22Rv1 (cell line): ENCODE data around the gene GPR35.

Source experiments
- ZFX ChIP-seq: fragments of 450-650 bp; IDR thresholded peaks from 2 replicates; pipeline ENCODE4 v1.6.1; 2017; ENCODE audit warnings: antibody characterized with exemption, borderline replicate concordance
- TF ChIP-seq, protein P1 (sequence below): fragments of 450-650 bp; IDR thresholded peaks from 2 replicates; pipeline ENCODE4 v1.5.1; 2017; ENCODE audit warnings: mild to moderate bottlenecking

DNA sequence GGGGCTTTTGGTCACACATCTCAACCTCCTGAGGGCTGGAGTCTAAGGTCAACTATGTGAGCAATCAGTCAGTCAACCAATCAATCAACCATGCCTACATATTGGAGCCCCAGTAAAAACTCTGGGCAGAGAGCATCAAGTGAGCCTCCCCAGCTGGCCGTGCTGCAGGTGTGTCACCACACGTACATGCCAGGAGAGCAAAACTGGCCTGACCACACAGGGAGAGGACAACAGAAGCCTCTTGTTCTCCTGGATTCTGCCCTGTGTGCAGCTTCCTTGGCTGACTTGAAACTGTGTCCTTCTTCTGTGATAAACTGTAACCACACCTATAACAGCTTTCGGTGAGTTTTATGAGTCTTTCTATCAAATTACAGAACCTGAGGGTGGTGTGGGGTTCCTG is 25.9 kb downstream of the GPR35 start:
- TF ChIP-seq, protein P1, sequence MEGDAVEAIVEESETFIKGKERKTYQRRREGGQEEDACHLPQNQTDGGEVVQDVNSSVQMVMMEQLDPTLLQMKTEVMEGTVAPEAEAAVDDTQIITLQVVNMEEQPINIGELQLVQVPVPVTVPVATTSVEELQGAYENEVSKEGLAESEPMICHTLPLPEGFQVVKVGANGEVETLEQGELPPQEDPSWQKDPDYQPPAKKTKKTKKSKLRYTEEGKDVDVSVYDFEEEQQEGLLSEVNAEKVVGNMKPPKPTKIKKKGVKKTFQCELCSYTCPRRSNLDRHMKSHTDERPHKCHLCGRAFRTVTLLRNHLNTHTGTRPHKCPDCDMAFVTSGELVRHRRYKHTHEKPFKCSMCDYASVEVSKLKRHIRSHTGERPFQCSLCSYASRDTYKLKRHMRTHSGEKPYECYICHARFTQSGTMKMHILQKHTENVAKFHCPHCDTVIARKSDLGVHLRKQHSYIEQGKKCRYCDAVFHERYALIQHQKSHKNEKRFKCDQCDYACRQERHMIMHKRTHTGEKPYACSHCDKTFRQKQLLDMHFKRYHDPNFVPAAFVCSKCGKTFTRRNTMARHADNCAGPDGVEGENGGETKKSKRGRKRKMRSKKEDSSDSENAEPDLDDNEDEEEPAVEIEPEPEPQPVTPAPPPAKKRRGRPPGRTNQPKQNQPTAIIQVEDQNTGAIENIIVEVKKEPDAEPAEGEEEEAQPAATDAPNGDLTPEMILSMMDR = no peak
- TF ChIP-seq ZFX = no peak
